Endometrial microvascular endothelial cells (primary cell): ENCODE data around the gene ESPNL. TPM values are rescaled to one million over a fixed set of nuclear protein-coding genes. Genes with fewer than 3 reads are reported as not detected.

ENCODE experiments used
- in situ Hi-C: cut with HindIII; loops from 2 replicates; pipeline ENCODE4 v1.10.0; 2017; ENCODE audit warnings: low sequenced_read_pairs, low pct_unique_long_range_greater_than_20kb; ENCODE audit errors: inconsistent ontology term
- total RNA-seq: library from RNA; depleted of rRNA; stranded (reverse); fragments of >200 nt; gene quantifications from one replicate; pipeline ENCODE4 v1.2.3, GENCODE V29; 2015; ENCODE audit errors: inconsistent ontology term

The ESPNL gene
- total RNA-seq, 1 donor from 2014 or later: not detected

- in situ Hi-C loops: no loop called here
Measured at GRCh38 chr2:238133499-238134392, 33.6 kb downstream of the ESPNL start.

DNA sequence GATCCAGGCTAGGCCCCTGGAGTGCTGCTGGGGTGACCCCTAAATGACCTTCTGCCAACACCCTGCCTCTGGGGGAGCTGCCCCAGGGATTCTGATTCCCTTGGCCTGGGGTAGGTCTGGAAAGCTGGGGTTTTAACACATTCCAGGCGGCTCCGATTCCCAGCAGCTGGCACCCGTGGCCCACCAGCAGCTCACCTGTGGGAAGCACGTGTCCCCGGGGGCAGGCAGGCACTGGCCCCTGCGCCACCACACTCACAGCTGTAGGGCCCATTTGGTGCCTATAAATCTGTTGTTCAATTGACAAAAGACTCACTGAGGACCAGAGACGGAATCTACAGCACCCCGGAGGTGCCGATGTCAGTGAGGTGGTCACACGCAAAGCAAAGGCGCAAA, 34.2 kb downstream of the ESPNL start:
- in situ Hi-C loops: no loop called here

- in situ Hi-C loops: no loop called here
Measured at GRCh38 chr2:238135601-238136150, 35.5 kb downstream of the ESPNL start.

- in situ Hi-C loops: no loop called here
Measured at GRCh38 chr2:238136820-238137537, 36.8 kb downstream of the ESPNL start.

DNA sequence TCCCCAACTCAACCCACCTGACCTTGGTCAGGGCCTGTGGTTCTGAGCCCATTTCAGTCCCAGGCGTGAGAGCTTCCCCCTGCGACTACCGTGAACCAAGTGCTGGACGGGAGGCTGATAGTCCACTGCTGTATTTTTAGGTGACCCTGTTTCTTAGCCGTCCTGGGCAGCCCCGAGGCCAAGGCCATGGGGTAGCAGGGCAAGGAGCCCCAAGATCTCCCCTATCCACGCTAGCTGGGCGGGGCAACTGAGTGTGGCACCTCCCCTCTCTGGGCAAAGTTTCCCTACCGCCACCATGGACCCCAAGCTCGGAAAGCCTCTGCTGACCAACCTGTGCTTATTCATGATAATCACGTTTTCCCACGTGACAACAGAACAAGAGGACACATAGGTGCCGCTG, 37.7 kb downstream of the ESPNL start:
- in situ Hi-C loops: no loop called here

GRCh38 chr2:238138331-238139195, 38.4 kb downstream of the ESPNL start, which contains the start of gene KLHL30:
Gene KLHL30, plus strand, starts transcription at chr2:238138668. Its CDS starts 2,087 bp downstream, at chr2:238140755.
- in situ Hi-C loops: no loop called here

GRCh38 chr2:238139196-238140039, 39.3 kb downstream of the ESPNL start:
- in situ Hi-C loops: no loop called here

- in situ Hi-C loops: no loop called here
Measured at GRCh38 chr2:238140040-238140439, 39.9 kb downstream of the ESPNL start.

GRCh38 chr2:238140721-238141540, 40.8 kb downstream of the ESPNL start:
- in situ Hi-C loops: no loop called here

DNA sequence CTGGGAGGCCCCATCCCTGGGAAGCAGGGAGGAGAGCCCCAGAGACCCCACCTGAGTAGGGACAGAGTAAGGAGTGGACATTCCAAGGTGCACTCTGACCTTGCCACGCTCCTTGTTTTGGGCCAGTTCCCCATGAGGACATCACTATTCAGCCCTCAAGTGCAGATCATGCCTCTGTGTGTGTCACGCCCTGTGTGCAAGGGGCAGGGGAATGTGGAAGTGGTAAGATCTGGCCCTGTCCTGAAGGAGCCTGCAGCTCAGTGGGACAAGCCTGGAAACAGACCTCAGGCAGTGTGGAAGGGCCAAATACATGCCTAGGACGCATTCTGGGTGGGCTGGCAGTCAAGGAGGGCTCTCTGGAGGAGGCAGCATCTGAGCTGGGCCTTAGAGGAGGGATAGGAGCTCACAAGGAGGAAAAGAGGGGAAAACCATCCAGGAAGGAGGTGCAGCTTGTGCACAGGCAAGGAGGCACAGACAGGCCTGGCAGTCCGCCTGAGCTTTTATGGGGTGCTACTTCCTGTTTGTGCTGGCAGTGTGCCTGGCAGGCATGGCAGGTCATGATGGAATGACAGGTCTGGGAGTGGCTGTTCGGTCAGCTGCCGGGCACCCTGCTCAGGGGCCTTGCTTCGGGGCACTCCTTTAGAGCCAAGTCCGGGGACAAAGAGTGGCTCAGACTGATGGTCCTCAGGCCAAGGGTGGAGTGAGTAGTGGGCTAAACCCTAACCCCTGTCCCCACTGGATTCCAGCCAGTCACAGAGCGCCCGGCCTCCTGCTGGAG, 41.6 kb downstream of the ESPNL start:
- in situ Hi-C loops: no loop called here

DNA sequence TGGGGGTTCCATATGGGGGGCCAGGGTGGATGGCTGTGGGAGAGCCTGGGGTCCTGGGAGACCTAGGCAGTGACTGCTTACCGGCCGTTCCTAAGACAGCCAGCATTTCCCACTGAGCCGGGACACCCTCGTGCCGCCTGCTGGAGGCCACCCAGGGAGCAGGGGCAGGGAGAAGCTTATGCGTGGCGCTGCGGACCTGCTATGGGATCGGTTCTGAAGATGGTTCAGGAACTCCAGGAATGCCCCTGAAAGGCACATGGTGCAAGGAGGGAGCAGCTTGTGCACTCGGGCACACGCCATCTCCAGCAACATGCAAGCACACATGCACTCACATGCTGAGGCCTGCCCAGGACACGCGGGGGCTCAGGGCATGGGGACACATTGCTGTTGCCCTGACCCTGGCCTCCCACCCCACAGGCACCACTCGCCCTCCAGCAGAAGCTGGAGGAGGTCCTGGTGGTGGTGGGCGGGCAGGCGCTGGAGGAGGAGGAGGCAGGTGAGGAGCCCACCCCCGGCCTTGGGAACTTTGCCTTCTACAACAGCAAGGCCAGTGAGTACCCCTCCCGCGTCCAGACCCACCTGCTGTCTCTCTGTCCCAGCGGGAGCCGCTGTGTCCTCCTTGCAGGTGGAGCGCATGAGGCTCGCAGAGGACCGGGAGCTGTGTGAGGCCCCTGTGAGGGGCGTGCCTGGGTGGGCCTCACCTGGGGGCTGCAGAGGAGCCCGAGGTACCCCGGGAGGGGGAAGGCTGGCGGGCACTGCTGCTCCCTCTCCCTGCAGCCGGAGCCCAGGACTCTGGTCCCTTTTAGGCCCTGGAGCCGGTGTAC, 42.5 kb downstream of the ESPNL start:
- in situ Hi-C loops: no loop called here

- in situ Hi-C loops: no loop called here
Measured at GRCh38 chr2:238143239-238143951, 43.3 kb downstream of the ESPNL start.

- in situ Hi-C loops: no loop called here
Measured at GRCh38 chr2:238144262-238144661, 44.1 kb downstream of the ESPNL start.

DNA sequence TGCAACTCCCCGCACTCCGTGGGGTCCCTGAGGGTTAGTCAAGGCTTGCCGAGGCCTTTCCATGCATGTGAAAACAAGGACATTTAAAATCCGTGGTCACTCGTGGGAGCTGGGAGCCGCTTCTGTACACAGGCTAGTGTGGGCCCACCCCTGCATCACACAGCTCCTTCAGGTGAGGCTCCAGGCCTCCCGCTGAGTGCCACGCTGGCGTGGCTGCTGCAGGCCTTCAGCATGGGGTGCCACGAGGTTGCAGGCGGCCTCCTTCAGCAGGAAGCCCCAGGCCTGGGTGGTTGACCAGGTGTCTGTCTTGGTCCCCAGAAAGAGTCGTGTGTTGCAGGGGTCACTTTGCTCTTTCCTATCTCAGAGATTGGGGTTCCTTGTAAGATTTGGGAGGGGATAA, 44.9 kb downstream of the ESPNL start:
- in situ Hi-C loops: no loop called here

DNA sequence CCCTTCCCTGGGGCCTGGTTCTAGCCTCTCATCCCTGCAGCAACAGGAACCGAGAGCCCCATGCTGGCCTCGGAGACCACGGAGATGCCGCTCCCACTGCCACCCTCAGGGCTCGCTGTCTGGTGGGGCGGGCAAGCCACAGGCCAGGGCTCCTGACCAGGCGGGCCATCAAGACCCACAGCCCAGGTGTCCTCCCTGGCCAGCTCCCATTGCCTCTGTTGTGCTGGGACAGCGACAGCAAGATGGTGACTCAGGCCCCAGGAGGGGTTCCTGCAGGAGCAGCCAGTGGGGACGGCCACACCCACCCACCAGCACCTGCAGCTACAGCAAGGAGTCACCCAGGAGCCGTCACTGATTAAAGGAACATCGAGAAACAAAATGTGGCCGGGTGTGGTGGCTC, 45.7 kb downstream of the ESPNL start:
- in situ Hi-C loops: no loop called here
